Tracheal epithelial cell (primary cell): Measurements from ENCODE around the gene IQCN. TPM values are rescaled to one million over a fixed set of nuclear protein-coding genes. Genes with fewer than 3 reads are reported as not detected.

ENCODE experiments used
- total RNA-seq: library from RNA; depleted of rRNA; stranded (reverse); fragments of >200 nt; gene quantifications from 2 replicates; pipeline ENCODE4 v1.2.1, GENCODE V29; 2014

The IQCN gene
- total RNA-seq: under 0.01 TPM in 1 of 2 replicates, not detected in the other

GRCh38 chr19:18274219-18274780 lies at the start of gene IQCN:
Gene IQCN, minus strand, starts transcription at chr19:18274452. Its CDS starts 4,974 bp downstream, at chr19:18269478.

GRCh38 chr19:18322759-18323460 lies 48.7 kb upstream of the IQCN start, which contains the start of gene LSM4:
Gene LSM4, minus strand, starts transcription at chr19:18323076. Its CDS starts 56 bp downstream, at chr19:18323020.

GRCh38 chr19:18281082-18282020 lies 7.1 kb upstream of the IQCN start, which contains the start of gene JUND:
Gene JUND, minus strand, starts transcription at chr19:18281622. Its CDS starts 138 bp downstream, at chr19:18281484.

GRCh38 chr19:18225702-18226468 lies 48.4 kb downstream of the IQCN start, which contains the start of gene PDE4C:
Gene PDE4C, minus strand, starts transcription at chr19:18226438. Its CDS starts 23 bp downstream, at chr19:18226415.

Other genes starting within 250 kb of the IQCN start
- under 0.01 TPM in 1 of 2 replicates, not detected in the other for gene IL12RB1, start 187.5 kb downstream of the IQCN start, total RNA-seq
- gene MAST3, start 176.7 kb downstream of the IQCN start, total RNA-seq: 1.1 and 1.2 TPM in 2 replicates
- gene PIK3R2, start 121.3 kb downstream of the IQCN start, total RNA-seq: 13.3 and 23.4 TPM in 2 replicates
- gene IFI30, start 100.6 kb downstream of the IQCN start, total RNA-seq: 24.5 and 39.5 TPM in 2 replicates
- gene MPV17L2, start 81.2 kb downstream of the IQCN start, total RNA-seq: 11.1 and 23.0 TPM in 2 replicates
- gene RAB3A, start 70.4 kb downstream of the IQCN start, total RNA-seq: 0.43 TPM in 1 of 2 replicates, not detected in the other
- gene PDE4C, start 48.0 kb downstream of the IQCN start, total RNA-seq: 0.43 TPM in 1 of 2 replicates, not detected in the other
- 179 and 199 TPM in 2 replicates for gene JUND, start 7.2 kb upstream of the IQCN start, total RNA-seq
- 178 and 217 TPM in 2 replicates for gene LSM4, start 48.6 kb upstream of the IQCN start, total RNA-seq
- 6.4 and 15.9 TPM in 2 replicates for gene PGPEP1, start 66.1 kb upstream of the IQCN start, total RNA-seq
- 79.5 and 141 TPM in 2 replicates for gene GDF15, start 111.7 kb upstream of the IQCN start, total RNA-seq
- gene LRRC25, start 123.2 kb upstream of the IQCN start, total RNA-seq: not detected in 2 replicates
- 37.6 and 44.5 TPM in 2 replicates for gene SSBP4, start 144.9 kb upstream of the IQCN start, total RNA-seq
- gene ISYNA1, start 163.7 kb upstream of the IQCN start, total RNA-seq: 33.9 and 41.7 TPM in 2 replicates
- 9.8 and 10.1 TPM in 2 replicates for gene ELL, start 247.6 kb upstream of the IQCN start, total RNA-seq